ENCODE results near the gene CEP43.

GRCh38 chr6:167027772-167028171 lies 28.6 kb downstream of the CEP43 start:
- no peak for TF ChIP-seq POLR2A (IDR thresholded peaks at IDR 0.05)
- no peak for TF ChIP-seq CTCF (IDR thresholded peaks at IDR 0.05)
- no peak for TF ChIP-seq EP300 (IDR thresholded peaks at IDR 0.05)

Measured in ovary (tissue), 3 donors.